Keratinocyte (primary cell): ENCODE results near the gene FARP1. TPM values are rescaled to one million over a fixed set of nuclear protein-coding genes. Genes with fewer than 3 reads are reported as not detected.

Experiments
- DNase-seq: peaks from one replicate; pipeline ENCODE4 v3.0.0-alpha.2; 2011; ENCODE audit warnings: low read depth, missing footprints, low spot score
- FAIRE-seq: peaks from 2 replicates; lab custom pipeline; 2011; peaks lifted over from hg19 to GRCh38; lab: Jason Lieb, UNC
- H2AFZ ChIP-seq: 2 replicates; pipeline ENCODE4 v1.6.0; 2012; ENCODE audit warnings: low read length, control low read depth, inconsistent platforms; ENCODE audit not compliant: control insufficient read depth
- H3K27ac ChIP-seq: 2 replicates; pipeline ENCODE4 v1.5.1; 2011; ENCODE audit warnings: low read length; ENCODE audit not compliant: control insufficient read depth, insufficient read depth
- H3K27me3 ChIP-seq: 3 replicates; pipeline ENCODE4 v1.6.0; 2011; ENCODE audit warnings: low read length; ENCODE audit not compliant: control insufficient read depth, insufficient read depth; ENCODE audit errors: extremely low read depth
- H3K36me3 ChIP-seq, 2 experiments: 2 replicates in 1 of 2; 3 replicates in 1 of 2; pipeline ENCODE4 v1.5.1; 2011; ENCODE audit warnings: low read length in 2 of 2, mild to moderate bottlenecking in 1 of 2; ENCODE audit not compliant: control insufficient read depth in 2 of 2, insufficient read depth in 2 of 2; ENCODE audit errors: extremely low read depth in 1 of 2
- H3K4me1 ChIP-seq: 3 replicates; pipeline ENCODE4 v1.5.1; 2011; ENCODE audit warnings: low read length; ENCODE audit not compliant: control insufficient read depth, insufficient read depth; ENCODE audit errors: extremely low read depth
- H3K4me2 ChIP-seq: 3 replicates; pipeline ENCODE4 v1.6.0; 2011; ENCODE audit warnings: low read depth, low read length; ENCODE audit not compliant: control insufficient read depth, insufficient read depth; ENCODE audit errors: extremely low read depth
- H3K4me3 ChIP-seq, 3 experiments: fragments of 200-600 bp in 1 of 3; sonication (generic) in 1 of 3; 2 replicates in 2 of 3; 3 replicates in 1 of 3; pipeline ENCODE4 v1.5.1; 2011 to 2016; ENCODE audit warnings: low read length in 3 of 3, mild to moderate bottlenecking in 3 of 3, control low read depth in 2 of 3, inconsistent platforms in 1 of 3, low read depth in 1 of 3, mixed read lengths in 1 of 3, mixed run types in 1 of 3, moderate library complexity in 1 of 3; ENCODE audit not compliant: control insufficient read depth in 2 of 3, insufficient read depth in 2 of 3; ENCODE audit errors: extremely low read depth in 1 of 3
- H3K79me2 ChIP-seq: 2 replicates; pipeline ENCODE4 v1.6.0; 2012; ENCODE audit warnings: low read length; ENCODE audit not compliant: control insufficient read depth, insufficient read depth
- H3K9ac ChIP-seq: 3 replicates; pipeline ENCODE4 v1.6.0; 2011; ENCODE audit warnings: low read length; ENCODE audit not compliant: control insufficient read depth, insufficient read depth; ENCODE audit errors: extremely low read depth
- H3K9me1 ChIP-seq: 3 replicates; pipeline ENCODE4 v1.6.0; 2011; ENCODE audit warnings: low read length; ENCODE audit not compliant: control insufficient read depth, insufficient read depth; ENCODE audit errors: extremely low read depth
- H3K9me3 ChIP-seq: 2 replicates; pipeline ENCODE4 v1.5.1; 2012; ENCODE audit warnings: low read depth, low read length; ENCODE audit not compliant: control insufficient read depth
- H4K20me1 ChIP-seq: 3 replicates; pipeline ENCODE4 v1.6.0; 2011; ENCODE audit warnings: low read length; ENCODE audit not compliant: control insufficient read depth, insufficient read depth; ENCODE audit errors: extremely low read depth
- CTCF ChIP-seq, 3 experiments: IDR thresholded peaks in 1 of 3; conservative IDR thresholded peaks in 1 of 3; optimal IDR thresholded peaks in 1 of 3; 2 replicates in 2 of 3; 3 replicates in 1 of 3; pipeline versions ENCODE3 to v1.5.1; 2011; ENCODE audit warnings: low read length in 3 of 3, mild to moderate bottlenecking in 3 of 3, moderate library complexity in 2 of 3, control low read depth in 1 of 3, inconsistent platforms in 1 of 3; ENCODE audit not compliant: insufficient read depth in 2 of 3; ENCODE audit errors: extremely low read depth in 1 of 3
- EZH2 ChIP-seq: IDR thresholded peaks from one replicate; pipeline ENCODE4 v1.6.1; 2012; ENCODE audit warnings: inconsistent platforms, mild to moderate bottlenecking, low read length, moderate library complexity
- dilution Hi-C: fragments of 300-500 bp; cut with MboI; formaldehyde crosslinking; loops from one replicate; pipeline ENCODE4 v1.7.0; 2020; ENCODE audit warnings: low sequenced_read_pairs; ENCODE audit not compliant: extremely low pct_ligation_motif_present
- polyA plus RNA-seq, 5 experiments: library from polyadenylated mRNA; depleted of rRNA in 3 of 5; stranded (reverse) in 3 of 5; stranded (forward) in 1 of 5; unstranded in 1 of 5; fragments of >200 nt; gene quantifications; 1 replicate in 1 of 5; 2 replicates in 3 of 5; 3 replicates in 1 of 5; pipeline versions ENCODE4 v1.2.1 to v1.2.3, GENCODE V29; 2011 to 2012; ENCODE audit warnings: missing spikeins in 2 of 5, low read depth in 1 of 5, low replicate concordance in 1 of 5

FARP1 gene
- polyA plus RNA-seq, 1 donor (not counting 4 experiments of a cell fraction or from before 2014, with no cell fraction given) = 10.3 TPM

GRCh38 chr13:98208606-98209005 lies 65.7 kb downstream of the FARP1 start:
- Histone ChIP-seq H3K9me1 (no peaks in the 10 kb centered on the region), H3K4me3 (no peak overlapping the region), H4K20me1 (no peaks in the 10 kb centered on the region), H3K9me3 (peaks cover 2% of the 10 kb centered on the region), H3K79me2 (no peaks in the 10 kb centered on the region), H3K27me3 (no peaks in the 10 kb centered on the region), H3K4me2 (no peak overlapping the region), H2AFZ (no peak overlapping the region), H3K4me1 (peaks cover under 1% of the 10 kb centered on the region), H3K36me3 (no peaks in the 10 kb centered on the region), H3K27ac (no peak overlapping the region), H3K9ac (no peak overlapping the region)
- DNase-seq = no peak
- dilution Hi-C loops = no loop called here
- FAIRE-seq = no peak
- no peak for TF ChIP-seq CTCF (optimal IDR thresholded peaks at IDR 0.05 in 1 of 3, IDR thresholded peaks at IDR 0.05 in 1 of 3, conservative IDR thresholded peaks at IDR 0.05 in 1 of 3; ENCODE audit: extremely low read depth in 1 of 3, insufficient read depth in 2 of 3, low read length in 3 of 3)
- no peak for TF ChIP-seq EZH2

GRCh38 chr13:98212763-98213162 lies 69.9 kb downstream of the FARP1 start:
- no peak for TF ChIP-seq EZH2
- Histone ChIP-seq H3K9me1 (no peaks in the 10 kb centered on the region), H3K4me3 (no peak overlapping the region), H3K4me1 (peaks cover 20% of the 10 kb centered on the region), H3K27ac (no peak overlapping the region), H3K4me2 (no peak overlapping the region), H3K9ac (no peak overlapping the region), H4K20me1 (no peaks in the 10 kb centered on the region), H3K79me2 (no peaks in the 10 kb centered on the region), H3K9me3 (no peaks in the 10 kb centered on the region), H3K27me3 (no peaks in the 10 kb centered on the region), H3K36me3 (no peaks in the 10 kb centered on the region), H2AFZ (no peak overlapping the region)
- dilution Hi-C loops = no loop called here
- FAIRE-seq (no peak), DNase-seq (no peak)

GRCh38 chr13:98213354-98213753 lies 70.5 kb downstream of the FARP1 start:
- Histone ChIP-seq H3K9me3 (no peaks in the 10 kb centered on the region), H3K4me3 (no peak overlapping the region), H3K79me2 (no peaks in the 10 kb centered on the region), H3K27me3 (no peaks in the 10 kb centered on the region), H2AFZ (no peak overlapping the region), H3K9ac (no peak overlapping the region), H3K4me2 (no peak overlapping the region), H4K20me1 (no peaks in the 10 kb centered on the region), H3K36me3 (no peaks in the 10 kb centered on the region), H3K27ac (no peak overlapping the region), H3K4me1 (peaks cover 20% of the 10 kb centered on the region), H3K9me1 (no peaks in the 10 kb centered on the region)
- DNase-seq (no peak), FAIRE-seq (no peak)
- TF ChIP-seq EZH2 (no peak), CTCF (optimal IDR thresholded peaks at IDR 0.05 in 1 of 3, IDR thresholded peaks at IDR 0.05 in 1 of 3, conservative IDR thresholded peaks at IDR 0.05 in 1 of 3; ENCODE audit: extremely low read depth in 1 of 3, insufficient read depth in 2 of 3, low read length in 3 of 3) (no peak)
- dilution Hi-C loops = no loop called here
